A204.1 (cell line): Measurements from ENCODE around the gene MMEL1.
"Not testable (repeated sequence)": the region's sequence is repeated elsewhere in the genome, so short reads cannot be mapped to it uniquely, and the experiment has no call there.

Source experiments
- FAIRE-seq: peaks from 2 replicates; lab custom pipeline; 2012; peaks lifted over from hg19 to GRCh38; lab: Jason Lieb, UNC

Gene MMEL1

DNA sequence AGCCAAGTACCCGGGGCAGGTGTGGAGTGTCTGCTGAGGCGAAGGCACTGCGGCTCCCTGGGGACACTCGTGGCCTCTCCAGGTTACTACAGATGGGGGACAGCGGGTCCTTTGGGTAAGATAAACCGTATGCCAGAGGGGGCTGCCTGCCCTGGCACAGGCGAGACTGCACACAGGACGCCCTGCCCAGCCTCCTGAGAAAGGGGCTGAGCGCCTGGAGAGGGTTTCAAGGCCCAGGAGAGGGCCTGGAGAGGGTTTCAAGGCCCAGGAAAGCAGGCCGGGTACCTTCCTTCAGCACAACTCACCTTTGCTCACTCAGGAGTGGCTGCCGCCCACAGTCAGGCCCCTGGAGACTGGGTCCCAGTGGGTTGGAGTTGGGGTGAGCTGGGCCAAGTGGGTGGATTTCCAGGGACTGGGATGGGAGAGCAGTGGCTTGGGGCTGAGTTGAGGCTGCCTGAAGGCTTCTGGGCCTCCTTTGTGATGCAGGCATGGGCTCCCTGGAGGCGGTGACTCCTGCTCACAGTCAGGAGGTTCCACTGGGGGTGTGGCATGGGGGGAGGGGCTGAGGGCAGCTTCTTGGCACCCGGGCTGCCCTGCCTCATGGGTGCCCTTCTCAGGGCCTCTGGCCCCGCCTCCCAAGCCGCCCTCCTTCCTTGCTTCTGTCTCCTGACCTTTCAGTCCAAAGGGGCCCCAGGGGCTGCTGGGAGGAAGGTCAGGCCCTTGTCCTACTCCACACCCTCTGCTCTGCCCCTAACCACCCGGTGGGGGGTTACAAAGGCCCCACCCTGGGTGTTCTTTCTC is at the start of gene MMEL1:
Gene MMEL1, minus strand, starts transcription at position 456 of the 801 bp plus-strand sequence. CDS start 3,532 bp downstream, outside the sequence.
- FAIRE-seq = no peak

- not testable (repeated sequence) for FAIRE-seq
These were observed 43.9 kb upstream of the MMEL1 start for GRCh38 chr1:2676726-2677125.

GRCh38 chr1:2671656-2672055 is 38.8 kb upstream of the MMEL1 start:
- FAIRE-seq = not testable (repeated sequence)

DNA sequence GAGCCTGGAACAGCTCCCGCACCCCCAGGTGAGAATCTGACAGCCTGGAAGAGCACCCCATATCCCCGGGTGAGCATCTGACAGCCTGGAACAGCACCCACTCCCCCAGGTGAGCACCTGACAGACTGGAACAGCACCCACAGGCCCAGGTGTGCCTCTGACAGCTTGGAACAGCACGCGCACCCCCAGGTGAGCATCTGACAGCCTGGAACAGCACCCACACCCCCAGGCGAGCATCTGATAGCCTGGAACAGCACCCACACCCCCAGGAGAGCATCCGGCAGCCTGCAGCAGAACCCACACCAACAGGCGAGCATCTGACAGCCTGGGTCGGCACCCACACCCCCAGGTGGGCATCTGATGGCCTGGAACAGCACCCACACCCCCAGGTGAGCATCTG is 27.0 kb upstream of the MMEL1 start:
- not testable (repeated sequence) for FAIRE-seq

DNA sequence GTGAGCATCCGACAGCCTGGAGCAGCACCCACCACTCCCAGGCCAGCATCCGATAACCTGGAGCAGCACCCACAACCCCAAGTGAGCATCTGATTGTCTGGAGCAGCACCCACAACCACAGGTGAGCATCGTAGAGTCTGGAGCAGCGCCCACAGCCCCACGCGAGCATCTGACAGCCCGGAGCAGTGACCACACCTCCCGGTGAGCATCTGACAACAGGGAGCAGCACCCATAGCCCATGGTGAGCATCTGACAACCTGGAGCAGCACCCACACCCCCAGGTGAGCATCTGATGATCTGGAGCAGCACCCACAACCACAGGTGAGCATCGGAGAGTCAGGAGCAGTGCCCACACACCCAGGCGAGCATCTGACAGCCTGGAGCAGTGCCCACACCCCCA is 25.1 kb upstream of the MMEL1 start:
- FAIRE-seq = not testable (repeated sequence)

- FAIRE-seq = not testable (repeated sequence)
These were observed 24.3 kb upstream of the MMEL1 start for GRCh38 chr1:2657124-2657523.

GRCh38 chr1:2655598-2656434 is 23.0 kb upstream of the MMEL1 start:
- FAIRE-seq = not testable (repeated sequence)

GRCh38 chr1:2654443-2654948 is 21.7 kb upstream of the MMEL1 start:
- FAIRE-seq = not testable (repeated sequence)

DNA sequence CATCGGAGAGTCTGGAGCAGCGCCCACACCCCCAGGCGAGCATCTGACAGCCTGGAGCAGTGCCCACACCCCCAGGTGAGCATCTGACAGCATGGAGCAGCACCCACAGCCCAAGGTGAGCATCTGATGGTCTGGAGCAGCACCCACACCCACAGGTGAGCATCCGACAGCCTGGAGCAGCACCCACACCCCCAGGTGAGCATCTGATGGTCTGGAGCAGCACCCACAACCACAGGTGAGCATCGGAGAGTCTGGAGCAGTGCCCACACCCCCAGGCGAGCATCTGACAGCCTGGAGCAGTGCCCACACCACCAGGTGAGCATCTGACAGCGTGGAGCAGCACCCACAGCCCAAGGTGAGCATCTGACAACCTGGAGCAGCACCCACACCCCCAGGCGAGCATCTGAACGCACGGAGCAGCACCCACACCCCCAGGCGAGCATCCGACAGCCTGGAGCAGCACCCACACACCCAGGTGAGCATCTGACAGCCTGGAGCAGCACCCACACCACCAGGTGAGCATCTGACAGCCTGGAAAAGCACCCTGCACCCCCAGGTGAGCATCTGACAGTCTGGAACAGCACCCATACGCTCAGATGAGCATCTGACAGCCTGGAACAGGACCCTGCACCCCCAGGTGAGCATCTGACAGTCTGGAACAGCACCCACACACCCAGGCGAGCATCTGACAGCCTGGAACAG is 21.1 kb upstream of the MMEL1 start:
- FAIRE-seq = not testable (repeated sequence)

DNA sequence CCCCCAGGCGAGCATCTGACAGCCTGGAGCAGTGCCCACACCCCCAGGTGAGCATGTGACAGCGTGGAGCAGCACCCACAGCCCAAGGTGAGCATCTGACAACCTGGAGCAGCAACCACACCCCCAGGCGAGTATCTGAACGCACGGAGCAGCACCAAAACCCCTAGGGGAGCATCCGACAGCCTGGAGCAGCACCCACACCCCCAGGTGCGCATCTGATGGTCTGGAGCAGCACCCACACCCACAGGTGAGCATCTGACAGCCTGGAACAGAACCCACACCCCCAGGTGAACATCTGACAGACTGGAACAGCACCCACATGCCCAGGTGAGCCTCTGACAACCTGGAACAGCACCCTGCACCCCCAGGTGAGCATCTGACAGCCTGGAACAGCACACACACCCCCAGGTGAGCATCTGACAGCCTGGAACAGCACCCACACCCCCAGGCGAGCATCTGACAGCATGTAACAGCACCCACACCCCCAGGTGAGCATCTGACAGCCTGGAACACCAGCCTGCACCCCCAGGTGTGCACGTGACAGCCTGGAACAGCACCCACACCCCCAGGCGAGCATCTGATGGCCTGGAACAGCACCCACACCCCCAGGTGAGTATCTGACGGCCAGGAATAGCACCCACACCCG is 20.2 kb upstream of the MMEL1 start:
- FAIRE-seq = not testable (repeated sequence)

GRCh38 chr1:2652152-2652925 is 19.5 kb upstream of the MMEL1 start:
- not testable (repeated sequence) for FAIRE-seq

DNA sequence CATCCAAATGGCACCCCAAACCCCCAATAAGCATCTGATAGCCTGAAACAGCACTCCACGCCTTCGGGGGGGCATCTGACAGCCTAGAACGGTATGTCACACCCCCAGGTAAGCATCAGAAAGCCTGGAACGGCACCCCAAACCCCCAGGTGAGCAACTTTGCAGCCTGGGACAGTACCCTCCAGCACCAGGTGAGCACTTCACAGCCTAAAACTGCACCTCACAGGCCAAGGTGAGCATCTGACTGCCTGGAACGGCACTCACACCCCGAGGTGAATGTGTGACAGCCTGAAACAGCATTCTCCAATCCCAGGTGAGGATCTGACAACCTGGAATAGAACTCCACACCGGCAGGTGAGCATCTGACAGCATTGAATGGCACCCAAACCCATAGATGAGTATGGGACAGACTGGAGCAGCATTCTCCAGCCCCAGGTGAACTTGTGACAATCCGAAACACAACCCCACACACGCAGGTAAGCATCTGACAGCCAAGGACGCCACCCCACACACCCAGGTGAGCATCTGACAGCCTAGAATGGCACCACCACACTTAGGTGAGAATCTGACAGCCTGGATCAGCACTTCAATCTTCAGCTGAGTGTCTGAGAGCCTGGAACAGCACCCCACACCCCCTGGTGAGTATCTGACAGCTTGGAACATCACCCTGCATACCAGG is 18.3 kb upstream of the MMEL1 start:
- FAIRE-seq = no peak

GRCh38 chr1:2646837-2647236 is 14.0 kb upstream of the MMEL1 start:
- no peak for FAIRE-seq

DNA sequence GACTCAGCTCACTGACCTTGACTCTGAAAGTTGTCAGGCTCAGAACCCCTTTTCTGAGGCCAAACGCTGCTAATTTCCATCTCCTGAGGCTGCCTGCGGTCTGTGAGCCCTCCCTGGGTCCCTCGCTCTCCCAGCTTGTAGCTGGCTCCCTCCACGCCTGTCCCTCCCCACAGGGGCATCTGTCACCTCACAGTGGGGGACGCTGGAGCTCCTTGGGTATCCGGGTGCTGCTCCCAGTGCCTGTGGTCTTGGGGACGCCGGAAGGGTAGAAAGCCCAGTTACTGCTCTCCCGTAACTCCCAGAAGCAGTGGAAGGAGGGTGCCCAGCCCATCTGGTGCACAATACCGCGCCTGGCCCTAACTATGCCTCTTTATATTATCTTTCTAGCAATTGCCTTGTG is 13.0 kb upstream of the MMEL1 start:
- FAIRE-seq = no peak

GRCh38 chr1:2645143-2645542 is 12.3 kb upstream of the MMEL1 start:
- no peak for FAIRE-seq

- no peak for FAIRE-seq
These were observed 11.8 kb upstream of the MMEL1 start for GRCh38 chr1:2644591-2645101.

DNA sequence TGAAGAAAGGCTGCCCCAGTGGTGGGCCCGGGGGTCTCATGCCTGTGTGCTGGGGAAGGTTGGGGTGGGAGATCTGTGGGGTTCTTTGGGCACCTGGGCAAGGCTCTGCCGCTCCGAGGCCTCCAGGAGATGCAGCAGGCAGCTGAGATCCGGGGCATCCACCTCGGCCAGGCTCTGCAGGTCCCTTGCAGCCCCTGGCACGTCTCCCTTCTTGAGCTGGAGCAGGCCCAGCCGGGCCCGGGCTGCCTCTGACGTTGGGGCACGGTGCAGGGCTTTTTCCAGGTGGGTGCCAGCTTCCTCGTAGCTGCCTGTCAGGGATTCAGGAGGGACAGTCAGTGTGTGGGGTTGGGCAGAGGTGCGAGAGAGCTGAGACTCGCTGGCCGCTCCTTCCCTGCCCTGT is 11.4 kb upstream of the MMEL1 start:
- no peak for FAIRE-seq

DNA sequence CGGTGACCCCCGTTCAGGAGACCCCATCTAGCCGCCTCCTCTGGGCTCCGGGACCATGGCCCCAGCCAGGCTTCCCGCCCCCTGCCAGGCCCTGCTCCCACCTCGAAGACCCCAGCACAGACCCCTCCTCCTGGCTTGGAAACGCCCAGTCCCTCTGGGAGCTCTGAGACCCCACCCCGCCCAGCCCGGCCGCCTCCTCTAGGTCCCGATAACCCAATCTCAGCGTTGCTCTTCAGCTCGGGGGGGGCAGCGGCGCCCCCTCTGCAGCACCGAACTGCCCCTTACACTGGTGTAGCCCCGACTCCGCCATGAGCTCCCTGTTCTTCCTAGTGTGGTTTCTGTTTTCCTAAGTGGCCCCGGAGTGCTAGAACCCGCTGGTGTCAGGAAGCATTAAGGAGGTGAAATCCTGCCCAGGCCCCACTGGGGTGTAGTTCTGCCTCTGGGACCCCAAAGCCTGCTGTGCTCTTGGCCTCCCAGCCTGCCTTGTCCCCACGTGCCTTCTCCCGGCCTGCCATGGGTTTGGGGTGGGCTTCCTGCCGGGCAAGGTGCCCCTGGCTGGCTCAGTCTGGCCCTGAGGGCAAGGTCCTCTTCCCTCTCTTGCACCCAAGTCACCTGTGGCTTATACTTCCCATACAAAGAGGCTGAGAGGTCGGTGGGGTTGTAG is 10.7 kb upstream of the MMEL1 start:
- no peak for FAIRE-seq

DNA sequence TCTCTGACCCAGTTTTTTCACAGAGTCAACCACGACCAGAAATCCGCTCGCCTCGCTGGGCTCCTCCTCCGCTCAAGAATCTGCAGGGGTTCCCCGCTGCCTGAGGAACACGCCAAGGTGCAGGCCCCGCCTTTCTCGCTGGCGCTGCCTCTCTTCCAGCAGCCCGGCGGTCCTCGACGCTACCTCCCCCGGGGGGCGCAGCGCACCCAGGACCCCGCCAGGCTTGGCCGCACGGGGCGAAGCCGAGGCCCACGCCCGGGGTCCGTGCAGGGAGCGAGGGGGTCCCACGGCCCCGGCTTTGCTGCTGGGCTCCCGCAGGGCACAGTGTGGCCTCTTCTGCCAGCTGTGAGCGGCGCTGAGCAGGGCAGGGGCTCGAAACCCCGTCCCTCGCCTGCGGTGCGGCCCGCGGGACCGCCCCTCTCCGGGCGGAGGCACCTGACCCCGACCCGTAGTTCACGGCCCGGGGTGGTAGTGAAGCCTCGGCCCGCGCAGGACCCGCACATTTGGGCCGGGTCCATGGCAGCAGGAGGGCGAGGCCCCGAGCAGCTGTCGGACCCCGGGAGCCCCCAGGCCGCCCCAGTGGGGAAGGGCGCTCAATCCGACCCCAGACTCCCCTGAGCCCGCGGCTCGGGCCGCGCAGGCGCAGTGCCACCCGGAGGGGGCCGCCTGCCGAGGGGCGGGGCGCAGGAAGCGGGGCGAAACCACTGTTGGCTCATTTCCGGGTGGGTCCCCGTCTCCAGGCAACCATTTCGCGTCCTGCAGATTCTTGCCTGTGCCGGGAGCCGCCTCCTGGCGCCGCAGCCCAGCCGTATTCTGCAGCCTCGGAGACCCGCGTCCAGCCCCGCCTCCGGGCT is 10.0 kb upstream of the MMEL1 start:
- no peak for FAIRE-seq
